Measurements from ENCODE around the gene ZBTB42.

- TF ChIP-seq CTCF (conservative IDR thresholded peaks at IDR 0.05; ENCODE audit: low read depth, low read length) (no peak), POLR2A (IDR thresholded peaks at IDR 0.05; ENCODE audit: low read depth, low read length) (no peak), RCOR1 (IDR thresholded peaks at IDR 0.05; ENCODE audit: insufficient replicate concordance, low read length) (no peak), MAZ (IDR thresholded peaks at IDR 0.05; ENCODE audit: borderline replicate concordance, low read depth, low read length) (no peak), RAD21 (IDR thresholded peaks at IDR 0.05; ENCODE audit: low read length) (no peak)
Measured at GRCh38 chr14:104810316-104810715, 9.4 kb downstream of the ZBTB42 start.
